ENCODE data around the gene TMEM38A.
"Not testable (repeated sequence)": the region's sequence is repeated elsewhere in the genome, so short reads cannot be mapped to it uniquely, and the experiment has no call there.

The TMEM38A gene

GRCh38 chr19:16726916-16727315 lies 66.0 kb downstream of the TMEM38A start:
- DNase-seq (ENCODE audit: insufficient read length, low spot score) (no peak), FAIRE-seq (no peak)
- TF ChIP-seq, protein P1, sequence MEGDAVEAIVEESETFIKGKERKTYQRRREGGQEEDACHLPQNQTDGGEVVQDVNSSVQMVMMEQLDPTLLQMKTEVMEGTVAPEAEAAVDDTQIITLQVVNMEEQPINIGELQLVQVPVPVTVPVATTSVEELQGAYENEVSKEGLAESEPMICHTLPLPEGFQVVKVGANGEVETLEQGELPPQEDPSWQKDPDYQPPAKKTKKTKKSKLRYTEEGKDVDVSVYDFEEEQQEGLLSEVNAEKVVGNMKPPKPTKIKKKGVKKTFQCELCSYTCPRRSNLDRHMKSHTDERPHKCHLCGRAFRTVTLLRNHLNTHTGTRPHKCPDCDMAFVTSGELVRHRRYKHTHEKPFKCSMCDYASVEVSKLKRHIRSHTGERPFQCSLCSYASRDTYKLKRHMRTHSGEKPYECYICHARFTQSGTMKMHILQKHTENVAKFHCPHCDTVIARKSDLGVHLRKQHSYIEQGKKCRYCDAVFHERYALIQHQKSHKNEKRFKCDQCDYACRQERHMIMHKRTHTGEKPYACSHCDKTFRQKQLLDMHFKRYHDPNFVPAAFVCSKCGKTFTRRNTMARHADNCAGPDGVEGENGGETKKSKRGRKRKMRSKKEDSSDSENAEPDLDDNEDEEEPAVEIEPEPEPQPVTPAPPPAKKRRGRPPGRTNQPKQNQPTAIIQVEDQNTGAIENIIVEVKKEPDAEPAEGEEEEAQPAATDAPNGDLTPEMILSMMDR (IDR thresholded peaks at IDR 0.05; ENCODE audit: insufficient read depth, missing control alignments), result no peak

GRCh38 chr19:16735650-16736266 lies 74.8 kb downstream of the TMEM38A start:
- not testable (repeated sequence) for FAIRE-seq

DNA sequence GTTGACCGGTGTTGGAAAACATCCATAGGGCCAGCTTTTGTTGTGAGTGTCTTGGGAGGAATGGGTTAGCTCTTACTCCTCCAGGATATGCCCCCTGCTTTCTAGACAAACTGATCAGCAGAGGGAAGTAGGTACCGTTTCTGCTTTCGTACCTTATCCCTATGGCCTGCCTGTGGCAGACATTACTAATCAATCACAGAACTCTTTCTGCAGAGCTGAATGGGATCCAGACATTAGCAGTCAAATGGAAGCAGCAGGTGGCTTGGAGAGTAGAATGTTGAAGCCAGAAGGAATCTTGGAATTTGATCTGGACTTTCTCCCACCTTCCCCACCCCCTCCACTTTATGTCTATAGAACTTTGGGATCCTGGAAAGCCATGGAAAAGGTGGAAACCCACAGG lies 75.8 kb downstream of the TMEM38A start:
- TF ChIP-seq, protein P1 (IDR thresholded peaks at IDR 0.05; ENCODE audit: insufficient read depth, missing control alignments), result no peak
- FAIRE-seq, result no peak
- no peak for DNase-seq (ENCODE audit: insufficient read length, low spot score)

More at GRCh38 chr19:16735650-16736266, 74.8 kb downstream of the TMEM38A start:
- not testable (repeated sequence) for DNase-seq (ENCODE audit: insufficient read length, low spot score)

DNA sequence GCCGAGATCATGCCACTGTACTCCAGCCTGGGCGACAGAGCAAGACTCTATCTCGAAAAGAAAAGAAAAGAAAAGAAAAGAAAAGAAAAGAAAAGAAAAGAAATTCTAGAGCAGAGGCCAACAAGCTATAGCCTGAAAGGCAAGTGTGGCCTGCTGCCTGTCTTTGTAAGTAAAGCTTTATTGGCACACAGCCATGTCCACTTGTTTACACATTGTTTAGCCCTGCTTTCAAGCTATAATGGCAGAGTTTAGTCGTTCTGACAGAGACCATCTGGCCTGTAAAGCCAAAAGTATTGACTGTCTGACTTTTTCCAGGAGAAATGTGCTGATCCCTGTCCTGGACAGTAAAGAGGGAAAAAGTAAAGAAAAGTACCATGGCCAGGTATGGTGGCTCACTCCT lies 77.0 kb downstream of the TMEM38A start:
- TF ChIP-seq, protein P1 (IDR thresholded peaks at IDR 0.05; ENCODE audit: insufficient read depth, missing control alignments), result no peak
- DNase-seq (ENCODE audit: insufficient read length, low spot score) (no peak), FAIRE-seq (no peak)

GRCh38 chr19:16739546-16739945 lies 78.6 kb downstream of the TMEM38A start:
- TF ChIP-seq, protein P1 (IDR thresholded peaks at IDR 0.05; ENCODE audit: insufficient read depth, missing control alignments), result no peak
- DNase-seq (ENCODE audit: insufficient read length, low spot score), result no peak
- FAIRE-seq, result no peak
